ENCODE measurements around the gene SLC35G2.

The SLC35G2 gene

DNA sequence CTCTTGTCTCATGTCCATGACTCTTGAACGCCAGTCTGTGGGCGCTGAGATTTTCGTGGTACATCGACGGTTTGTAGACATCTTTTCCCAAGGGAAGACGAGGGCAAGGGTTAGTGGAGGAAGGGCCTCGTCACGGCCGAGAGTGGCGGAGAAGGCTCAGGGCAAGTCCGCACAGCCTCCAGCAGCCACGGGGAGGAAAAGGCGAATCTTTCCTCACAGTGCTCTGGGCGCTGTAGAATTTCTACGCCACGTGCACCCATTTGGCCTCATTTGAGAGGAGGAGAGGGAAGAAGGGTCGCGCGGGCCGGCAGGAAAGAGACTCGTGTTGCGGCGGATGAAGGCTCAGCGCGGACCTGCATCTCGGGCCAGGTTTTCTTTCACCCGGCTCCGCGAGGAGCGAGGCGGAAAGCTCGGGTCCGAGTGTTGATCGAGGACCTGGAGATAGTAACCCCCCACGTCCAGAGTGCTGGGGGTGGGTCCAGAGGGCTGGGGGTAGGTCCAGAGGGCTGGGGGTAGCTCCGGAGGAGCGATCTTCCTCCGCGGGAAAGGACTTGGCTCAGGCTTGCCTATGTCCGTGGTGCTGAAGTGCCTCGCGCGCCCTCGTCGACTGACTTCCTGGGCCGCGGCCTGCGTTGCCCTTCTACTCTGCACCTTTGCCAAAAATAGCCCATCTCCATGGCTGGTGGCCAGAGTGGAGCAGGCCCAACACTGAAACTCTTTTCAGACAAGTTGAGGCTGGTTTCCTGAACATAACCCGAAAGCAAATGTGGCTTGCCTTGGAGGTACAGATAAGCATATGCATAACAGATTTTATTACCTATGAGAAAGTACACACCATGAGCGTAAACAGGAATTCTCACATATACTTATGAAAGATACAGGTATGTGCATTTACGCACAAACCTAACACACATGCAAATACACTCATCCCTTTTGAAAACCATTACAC, 1.1 kb downstream of the SLC35G2 start:
- peak overlapping the region; percentile 47 to 58 (median 53) for H3K4me3 ChIP-seq
- H3K27ac ChIP-seq: peak overlapping the region in 17 of 21 experiments; percentile 40 to 91 (median 83)

DNA sequence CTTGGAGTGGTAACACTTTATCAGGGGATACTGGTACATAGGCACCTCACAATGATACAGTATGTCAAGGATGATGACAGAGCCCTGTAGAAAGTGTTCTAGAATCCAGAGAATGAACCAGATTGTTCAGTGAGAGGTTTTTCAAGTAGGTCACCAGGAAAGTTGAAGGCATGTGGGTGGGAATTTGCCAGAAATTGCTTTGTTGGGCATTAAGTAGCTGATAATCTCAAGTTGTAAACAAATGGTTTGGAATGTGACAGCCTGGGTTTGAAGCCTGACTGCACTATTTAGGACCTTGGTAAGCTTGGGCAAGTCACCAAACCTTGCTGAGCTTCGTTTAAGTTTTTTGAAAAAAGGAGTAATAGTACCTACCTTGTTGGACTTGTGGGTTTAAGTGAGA, 12.5 kb downstream of the SLC35G2 start:
- no peak overlapping the region for H3K4me3 ChIP-seq
- no peak overlapping the region for H3K27ac ChIP-seq

DNA sequence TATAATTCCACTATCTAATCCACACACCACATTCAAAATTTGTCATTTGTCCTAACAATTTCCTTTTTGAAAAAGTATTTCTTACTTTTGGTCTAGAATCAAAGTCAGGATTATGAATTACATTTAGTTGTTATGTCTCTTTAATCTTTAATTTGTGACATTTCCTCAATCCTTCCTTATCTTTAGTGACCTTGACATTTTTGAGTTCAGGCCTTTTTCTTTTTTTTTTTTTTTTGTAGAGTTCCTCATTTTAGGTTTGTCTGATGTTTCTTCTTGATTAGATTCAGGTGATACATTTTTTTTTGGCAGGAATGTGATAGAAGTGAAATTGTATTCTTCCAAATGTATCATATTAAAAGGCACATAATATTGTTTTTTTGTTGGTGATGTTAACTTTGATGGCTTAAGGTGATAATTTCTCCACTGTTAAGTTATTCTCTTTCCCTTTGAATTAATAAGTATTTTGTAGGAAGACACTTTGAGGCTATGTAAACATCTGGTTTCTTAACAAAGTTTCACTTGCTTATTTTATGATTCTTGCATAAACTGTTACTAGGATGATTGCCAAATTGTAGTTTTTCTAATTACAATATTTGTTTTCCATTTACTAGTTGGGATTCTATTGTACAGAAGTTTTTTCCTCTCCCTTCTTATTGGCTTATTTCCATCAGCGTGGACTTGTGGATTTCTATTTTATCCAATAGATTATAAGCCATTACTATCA, 16.3 kb downstream of the SLC35G2 start:
- Histone ChIP-seq H3K27ac (no peak overlapping the region), H3K4me3 (no peak overlapping the region)

DNA sequence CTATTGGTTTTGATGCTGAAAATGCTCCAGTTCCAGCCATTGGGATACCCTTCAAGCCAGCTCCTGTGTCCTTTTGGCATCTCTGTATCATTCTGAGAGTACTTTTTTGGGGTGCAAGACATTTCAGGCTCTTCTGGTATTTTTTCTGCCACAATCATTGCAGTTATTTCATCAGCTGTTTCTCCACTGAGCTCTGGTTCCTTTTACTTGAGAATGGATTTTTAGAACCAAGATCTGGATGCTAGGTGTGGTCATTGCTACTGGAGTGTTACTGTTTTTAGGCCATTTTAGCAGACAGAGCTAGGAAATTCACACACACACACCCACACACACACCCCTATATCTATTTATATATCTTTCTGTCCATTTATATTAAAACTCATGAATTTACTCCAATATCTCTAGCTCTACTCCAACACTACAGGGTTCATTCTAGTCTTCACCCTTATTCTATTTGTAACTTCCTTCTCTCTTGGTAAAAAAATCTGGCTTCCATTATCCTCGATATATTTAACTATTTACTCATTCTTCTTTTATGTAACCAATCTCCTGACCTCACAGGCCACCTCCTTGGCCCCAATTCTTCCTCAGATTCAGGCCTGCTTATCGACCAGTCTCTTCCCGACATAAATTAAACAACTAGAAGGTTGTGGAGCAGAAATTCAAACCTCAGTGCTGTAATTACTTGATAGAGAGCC, 17.0 kb downstream of the SLC35G2 start:
- peak overlapping the region in 1 of 21 experiments; percentile 1 for H3K27ac ChIP-seq
- H3K4me3 ChIP-seq: no peak overlapping the region

DNA sequence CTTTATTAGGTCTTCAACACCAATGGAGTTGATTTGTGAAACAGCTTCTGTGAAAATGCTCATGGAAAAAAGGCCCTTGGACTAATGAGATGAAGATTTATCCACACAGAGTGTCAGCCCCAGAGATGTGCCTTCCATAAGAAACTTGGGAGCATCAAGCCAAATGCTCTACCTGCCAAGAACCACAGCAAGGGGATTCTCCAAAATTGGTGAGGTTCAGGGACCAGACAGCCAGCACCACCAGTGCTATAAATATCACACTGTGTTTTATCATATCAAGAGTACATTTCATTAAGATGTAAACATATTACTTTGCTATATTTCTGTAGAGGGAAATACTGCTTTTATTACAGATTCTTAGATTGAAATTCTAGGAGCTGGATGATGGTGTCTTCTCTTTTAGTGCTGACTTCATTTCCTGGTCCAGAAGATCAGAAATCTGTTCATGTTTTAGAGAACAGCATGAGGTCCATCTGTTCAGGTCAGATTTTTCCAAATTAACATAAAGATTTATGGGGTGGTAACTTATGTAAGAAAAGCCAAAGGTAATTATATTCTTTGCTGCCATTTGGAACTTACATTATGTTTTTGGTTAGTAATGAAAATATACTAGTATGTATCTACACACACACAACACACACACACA, 17.7 kb downstream of the SLC35G2 start:
- Histone ChIP-seq H3K4me3 (no peak overlapping the region), H3K27ac (peak overlapping the region in 1 of 21 experiments; percentile 1)

DNA sequence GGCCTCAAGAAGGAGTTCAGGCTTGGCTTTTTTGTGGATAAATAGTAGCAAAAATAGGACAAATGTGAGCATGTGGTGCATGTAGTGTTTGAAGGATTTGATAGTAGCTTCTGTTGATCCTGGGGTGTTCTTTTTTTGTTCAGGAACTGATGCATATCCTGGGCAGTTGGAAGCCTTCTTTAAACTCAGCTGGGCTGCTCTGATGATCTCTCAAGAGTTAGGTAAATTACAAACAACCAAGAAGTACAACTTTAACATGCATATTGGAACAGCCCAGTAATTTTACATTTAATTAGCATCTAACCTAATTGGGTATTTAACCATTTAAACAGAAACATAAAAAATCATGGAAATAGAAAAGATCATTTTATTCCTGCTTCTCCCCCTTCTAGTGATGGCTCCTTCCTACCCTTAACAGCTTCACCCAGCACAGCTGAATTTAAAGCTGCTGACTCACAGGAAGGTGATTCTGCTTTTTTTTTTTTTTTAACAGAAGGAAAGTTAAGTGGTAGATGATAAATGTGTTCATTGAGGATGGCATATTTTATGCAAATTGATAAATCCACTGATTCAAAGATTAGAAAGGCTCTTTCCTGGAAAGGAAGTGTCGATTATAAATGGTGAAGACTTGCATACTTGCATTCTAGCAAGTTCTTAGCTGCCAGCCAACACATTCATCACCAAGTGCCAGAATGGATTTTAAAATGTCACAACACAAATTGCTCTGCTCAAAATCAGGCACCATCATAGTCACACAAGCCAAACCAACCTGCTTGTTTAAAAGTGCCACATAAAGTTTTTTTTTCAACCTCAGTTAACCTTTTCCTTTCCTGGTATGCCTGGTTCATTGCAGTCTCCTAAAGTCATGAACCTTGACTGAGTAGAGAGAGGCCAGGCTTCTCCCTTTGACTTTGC, 20.0 kb downstream of the SLC35G2 start:
- Histone ChIP-seq H3K27ac (peak overlapping the region in 2 of 21 experiments; percentile 1 to 33), H3K4me3 (no peak overlapping the region)

DNA sequence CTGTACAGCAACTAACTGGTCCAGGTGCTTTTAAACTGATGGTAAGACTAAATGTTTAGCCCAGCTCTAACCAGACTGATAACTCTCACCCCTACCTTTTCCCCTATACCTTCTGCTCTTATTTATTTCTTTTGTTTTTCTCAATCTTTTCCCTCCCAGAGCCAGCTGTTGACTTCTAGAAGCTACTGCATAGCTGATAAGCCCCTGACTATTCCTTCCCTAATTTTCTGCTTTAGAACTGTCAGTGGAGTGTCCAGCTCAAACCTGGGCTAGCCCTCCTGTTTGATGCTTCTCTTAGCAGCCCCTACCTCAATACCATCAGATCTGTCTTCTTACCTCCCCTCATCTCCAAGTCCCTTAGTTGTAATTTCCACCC, 20.6 kb downstream of the SLC35G2 start:
- peak overlapping the region in 3 of 21 experiments; percentile 21 to 52 (median 33) for H3K27ac ChIP-seq
- H3K4me3 ChIP-seq: no peak overlapping the region

DNA sequence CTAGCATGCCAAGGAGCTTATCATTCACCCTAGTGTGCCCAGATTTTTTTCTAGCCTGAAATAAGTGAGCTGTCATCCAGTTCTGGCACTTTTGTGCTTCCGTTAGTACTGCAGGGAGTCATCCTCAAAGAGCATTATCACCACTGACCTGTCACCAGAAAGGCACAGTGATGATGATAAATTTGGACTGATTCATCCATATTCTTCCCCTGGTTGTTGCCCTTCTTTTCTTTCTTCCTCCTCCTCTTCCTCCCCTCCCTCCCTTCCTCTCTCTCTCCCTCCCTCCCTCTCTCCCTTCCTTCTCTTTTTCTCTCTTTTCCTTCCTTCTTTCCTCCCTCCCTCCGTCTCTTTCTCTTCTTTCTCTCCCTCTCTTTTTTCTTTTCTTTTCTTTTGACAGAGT, 21.3 kb downstream of the SLC35G2 start:
- H3K27ac ChIP-seq: no peak overlapping the region
- H3K4me3 ChIP-seq: no peak overlapping the region

DNA sequence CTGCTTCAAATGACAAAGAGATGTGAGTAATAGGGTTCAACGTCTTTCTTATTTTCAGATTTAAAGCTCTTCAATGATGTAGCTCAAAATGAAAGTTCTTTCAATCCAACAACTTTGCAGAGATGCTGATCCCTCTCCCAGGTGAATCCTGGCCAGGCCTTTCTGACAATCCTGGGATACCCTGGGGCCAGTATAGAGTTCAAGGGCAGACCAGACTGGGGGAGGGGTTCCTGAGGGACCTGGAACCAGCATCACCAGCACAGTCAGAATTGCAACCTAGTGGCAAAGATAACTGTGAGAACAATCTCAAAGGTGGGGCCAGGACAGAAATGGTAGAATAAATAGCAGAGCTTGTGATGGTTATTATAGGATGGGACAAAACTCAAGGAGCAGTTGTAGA, 23.4 kb downstream of the SLC35G2 start:
- no peak overlapping the region for H3K27ac ChIP-seq
- H3K4me3 ChIP-seq: no peak overlapping the region

DNA sequence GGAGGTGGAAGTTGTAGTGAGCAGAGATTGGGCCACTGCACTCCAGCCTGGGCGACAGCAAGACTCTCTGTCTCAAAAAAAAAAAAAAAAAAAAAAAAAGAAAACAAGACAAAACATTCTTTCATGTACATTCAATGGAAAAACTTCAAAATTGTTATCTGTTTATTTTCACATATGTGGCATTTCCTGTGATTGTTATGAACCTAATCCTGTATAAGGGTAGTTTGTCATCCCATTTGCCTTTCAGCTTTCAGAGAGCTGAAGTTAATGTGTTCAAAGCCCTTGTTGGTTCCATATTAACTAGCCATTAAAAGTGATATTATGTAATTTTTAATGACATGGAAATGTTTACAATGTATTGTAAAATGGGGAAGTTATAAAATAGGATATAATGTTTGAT, 25.8 kb downstream of the SLC35G2 start:
- Histone ChIP-seq H3K4me3 (no peak overlapping the region), H3K27ac (no peak overlapping the region)

DNA sequence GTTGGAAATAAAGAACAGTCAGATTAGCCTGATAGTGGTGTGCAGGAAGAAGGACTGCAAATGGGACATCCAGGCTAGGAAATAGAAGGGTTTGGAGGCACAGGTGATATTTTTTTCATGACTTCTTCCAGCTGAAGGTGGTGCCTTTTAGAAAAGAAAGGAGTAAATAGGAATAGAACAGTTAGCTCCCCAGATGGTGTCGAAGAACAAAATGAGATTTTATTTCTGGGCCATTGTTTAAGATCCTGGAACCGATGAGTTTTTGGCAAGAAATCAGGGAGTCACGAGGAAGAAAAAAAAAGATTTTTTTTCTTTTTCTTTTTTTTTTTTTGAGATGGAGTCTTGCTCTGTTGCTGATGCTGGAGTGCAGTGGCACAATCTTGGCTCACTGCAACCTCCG, 33.3 kb downstream of the SLC35G2 start:
- Histone ChIP-seq H3K4me3 (no peak overlapping the region), H3K27ac (no peak overlapping the region)

DNA sequence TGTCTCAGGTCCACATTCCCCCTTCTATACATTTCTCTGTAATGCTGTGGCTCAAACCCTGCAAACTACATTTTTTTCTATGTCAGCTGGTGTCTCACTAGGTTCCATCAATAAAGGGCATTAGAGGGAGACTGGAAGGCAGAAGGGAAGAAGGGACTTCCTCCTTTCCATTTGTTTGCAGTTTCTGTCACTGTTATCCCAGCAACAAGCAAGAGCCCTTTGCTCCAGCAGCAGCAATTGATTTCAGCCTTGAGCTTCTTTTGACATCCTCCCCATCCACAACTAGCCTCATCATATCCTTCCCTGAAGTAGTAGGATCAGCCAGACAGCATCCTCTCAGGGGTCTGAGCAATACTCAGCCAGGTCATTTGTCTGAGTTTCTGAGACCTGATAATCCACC, 37.7 kb downstream of the SLC35G2 start:
- no peak overlapping the region for H3K4me3 ChIP-seq
- no peak overlapping the region for H3K27ac ChIP-seq

DNA sequence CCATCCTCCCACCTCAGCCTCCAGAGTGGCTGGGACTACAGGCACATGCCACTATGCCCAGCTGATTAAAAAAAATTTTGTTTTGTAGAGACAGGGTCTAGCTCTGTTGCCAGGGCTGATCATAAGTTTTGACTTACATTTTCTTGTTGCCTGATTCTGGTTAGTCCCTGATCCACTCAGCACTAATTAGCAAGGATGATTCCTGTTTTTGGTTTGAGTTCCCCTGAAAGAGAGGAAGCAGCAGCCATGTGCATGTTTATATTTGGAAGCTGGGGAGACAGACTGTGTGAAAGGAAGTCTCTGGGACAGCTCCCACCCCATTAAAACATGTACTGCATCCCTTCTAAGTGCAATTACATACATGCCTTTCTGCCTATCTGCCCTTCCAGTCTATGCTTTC, 39.5 kb downstream of the SLC35G2 start:
- Histone ChIP-seq H3K27ac (peak overlapping the region in 2 of 21 experiments; percentile 3 to 38), H3K4me3 (no peak overlapping the region)

DNA sequence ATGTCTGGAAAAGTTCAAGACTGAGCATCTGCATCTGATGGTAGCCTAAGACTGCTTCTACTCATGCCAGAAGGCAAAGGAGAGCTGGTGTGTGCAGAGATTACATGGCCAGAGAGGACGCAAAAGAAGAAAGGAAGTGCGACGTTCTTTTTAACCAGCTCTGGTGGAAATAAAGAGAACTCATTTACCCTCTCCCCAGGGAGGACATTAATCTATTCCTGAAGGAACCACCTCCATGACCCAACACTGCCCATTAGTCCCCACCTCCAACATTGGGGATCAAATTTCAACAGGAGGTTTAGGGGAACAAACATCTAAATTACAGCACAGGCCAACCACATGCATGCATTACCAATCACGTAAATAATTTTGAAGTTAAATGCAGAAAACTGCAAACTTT, 41.6 kb downstream of the SLC35G2 start:
- Histone ChIP-seq H3K27ac (peak overlapping the region in 10 of 21 experiments; percentile 53 to 97 (median 90)), H3K4me3 (peak overlapping the region in 4 of 7 experiments; percentile 54 to 93 (median 64))

DNA sequence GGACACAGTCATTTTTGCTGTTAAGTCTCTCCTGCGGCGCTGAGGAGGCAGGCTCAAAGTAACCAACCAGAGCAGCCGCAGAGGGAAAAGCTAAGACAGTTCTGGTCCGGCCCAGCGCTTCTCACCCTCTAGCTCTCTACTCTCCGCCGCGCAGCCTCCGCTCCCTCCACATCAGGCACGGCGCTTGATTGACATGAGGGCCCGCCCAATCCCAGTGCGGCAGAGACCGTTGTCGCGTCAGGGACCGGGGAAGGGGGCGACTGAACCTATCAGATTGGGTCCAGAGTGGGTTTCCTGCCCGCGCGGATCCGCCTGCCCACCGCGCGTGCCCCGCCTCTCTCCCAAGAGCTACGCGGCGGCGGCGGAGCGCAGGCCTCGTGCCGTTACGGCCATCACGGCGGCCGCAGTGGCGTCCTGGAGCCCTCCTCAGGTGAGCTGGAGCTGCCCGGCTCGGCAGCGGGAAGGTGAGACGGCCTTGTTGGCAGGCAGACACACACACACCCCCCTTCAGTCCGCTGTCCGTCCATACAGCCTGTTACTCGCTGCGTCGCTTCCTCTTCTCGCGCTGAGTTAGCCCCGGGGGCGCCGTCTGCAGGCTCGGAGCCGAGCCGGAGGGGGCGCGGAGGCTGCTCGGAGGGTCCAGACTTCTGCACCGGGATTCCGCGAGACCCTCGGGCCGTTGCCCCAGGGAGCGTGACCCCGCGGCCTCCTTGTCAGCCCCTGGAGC, 43.1 kb downstream of the SLC35G2 start, which contains the start of gene NCK1:
TSS of gene NCK1 (plus strand) at position 319 of the 727 bp plus-strand sequence. CDS start 65,794 bp downstream, outside the sequence.
- H3K27ac ChIP-seq: peak within 1 kb of the TSS; percentile 76 to 97 (median 92)
- H3K4me3 ChIP-seq: peak within 1 kb of the TSS; percentile 54 to 98 (median 79)

DNA sequence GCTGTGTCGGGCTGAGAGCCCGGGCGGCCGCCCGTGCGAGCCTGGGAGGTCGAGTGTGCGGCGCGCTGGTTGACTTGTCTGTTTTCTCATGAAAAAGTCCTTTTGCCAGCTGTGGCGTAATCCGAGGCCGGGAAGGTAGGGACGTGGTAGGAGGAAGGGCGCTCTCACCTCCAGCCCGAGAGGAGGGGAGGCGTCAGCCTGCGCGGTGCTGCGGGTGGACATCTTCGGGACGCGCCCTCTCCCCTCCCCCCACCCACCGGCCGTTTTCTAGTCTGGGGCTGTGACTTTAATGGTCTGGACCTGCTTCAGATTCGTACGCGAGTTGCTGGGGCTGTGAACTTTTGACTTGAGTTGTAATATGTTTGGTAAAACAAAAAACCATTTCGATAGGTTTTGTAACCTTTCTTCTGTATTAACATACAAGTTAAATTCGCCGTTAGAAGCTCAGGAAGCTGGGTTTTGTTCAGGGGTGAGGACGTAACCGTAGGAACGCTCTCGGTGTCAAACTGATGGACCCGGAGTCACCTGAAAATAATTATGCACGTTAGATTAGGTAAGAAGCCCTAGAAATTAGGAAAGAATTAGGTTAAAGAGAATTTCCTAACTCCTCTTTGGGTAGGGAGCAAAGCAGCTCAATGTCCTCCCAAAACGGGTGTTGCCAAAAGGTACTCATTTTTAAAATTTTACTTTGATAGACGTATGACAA, 43.8 kb downstream of the SLC35G2 start:
- peak overlapping the region; percentile 54 to 98 (median 79) for H3K4me3 ChIP-seq

DNA sequence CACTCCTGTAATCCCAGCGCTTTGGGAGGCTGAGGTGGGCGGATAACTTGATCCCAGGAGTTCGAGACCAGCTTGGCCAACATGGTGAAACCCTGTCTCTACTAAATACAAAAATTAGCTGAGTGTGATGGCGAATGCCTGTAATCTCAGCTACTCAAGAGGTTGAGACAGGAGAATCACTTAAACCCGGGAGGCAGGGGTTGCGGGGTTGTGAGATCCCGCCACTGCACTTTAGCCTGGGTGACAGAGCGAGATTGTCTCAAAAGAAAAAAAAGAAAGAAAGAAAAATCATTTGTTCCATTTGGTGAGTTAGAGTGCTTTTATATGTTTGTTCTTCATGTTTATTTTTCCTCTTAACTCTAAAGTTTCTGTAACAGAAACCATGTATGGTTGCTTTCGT, 50.4 kb downstream of the SLC35G2 start:
- no peak overlapping the region for H3K4me3 ChIP-seq
- no peak overlapping the region for H3K27ac ChIP-seq

More for the DNA sequence above, 43.8 kb downstream of the SLC35G2 start:
- H3K27ac ChIP-seq: peak overlapping the region; percentile 76 to 97 (median 92)
